SKM-1 treated with dmso at 0.1 percent for 144 hours (cell line): ENCODE measurements around the gene BCLAF1.
"Not testable (repeated sequence)": the region's sequence is repeated elsewhere in the genome, so short reads cannot be mapped to it uniquely, and the experiment has no call there.

Experiments used
- DNase-seq: peaks from one replicate; lab custom pipeline; 2025; ENCODE audit not compliant: unreplicated experiment; lab: John Stamatoyannopoulos, UW

Gene BCLAF1

DNA sequence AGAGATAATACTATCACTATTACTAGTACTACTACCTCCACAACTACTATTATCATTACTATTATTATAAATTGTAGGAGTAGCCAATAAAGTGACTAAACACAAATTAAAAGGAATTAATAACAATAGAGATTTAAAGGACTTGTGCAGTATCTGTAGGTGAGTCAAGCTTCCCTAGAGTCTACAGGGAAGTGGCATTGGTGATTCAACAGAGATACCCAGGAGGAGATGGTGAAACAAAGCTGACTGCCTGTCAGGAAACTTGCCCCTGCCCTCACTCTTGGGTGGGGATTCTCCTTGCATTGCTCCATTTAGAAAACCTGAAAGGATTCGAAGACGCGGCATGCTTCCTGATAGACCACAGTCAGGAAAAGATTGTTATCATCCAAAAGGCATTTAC, 23.3 kb upstream of the BCLAF1 start:
- DNase-seq: no peak

DNA sequence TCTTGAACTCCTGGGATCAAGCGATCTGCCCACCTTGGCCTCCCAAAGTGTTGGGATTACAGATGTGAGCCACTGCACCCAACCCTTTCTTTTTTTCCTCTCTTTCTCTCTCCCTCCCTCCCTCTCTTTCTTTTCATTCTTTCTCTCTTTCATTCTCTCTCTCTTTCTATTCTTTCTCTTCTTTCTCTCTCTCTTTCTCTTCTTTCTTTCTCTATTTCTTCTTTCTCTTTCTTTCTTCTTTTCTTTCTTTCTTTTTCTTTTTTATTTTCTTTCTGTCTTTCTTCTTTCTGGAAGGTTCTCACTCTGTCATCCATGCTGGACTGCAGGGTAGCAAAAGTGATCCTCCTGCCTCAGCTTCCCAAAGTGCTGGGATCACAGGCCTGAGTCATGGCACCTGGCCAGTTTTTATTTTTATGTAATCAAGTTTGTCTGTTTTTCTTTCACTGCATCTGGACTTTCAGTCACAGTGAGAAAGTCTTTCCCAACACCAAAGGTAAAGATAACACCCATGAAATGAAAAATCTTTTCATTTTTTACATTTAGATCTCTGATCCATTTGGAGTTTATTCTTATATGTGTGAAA, 20.2 kb upstream of the BCLAF1 start:
- no peak for DNase-seq

DNA sequence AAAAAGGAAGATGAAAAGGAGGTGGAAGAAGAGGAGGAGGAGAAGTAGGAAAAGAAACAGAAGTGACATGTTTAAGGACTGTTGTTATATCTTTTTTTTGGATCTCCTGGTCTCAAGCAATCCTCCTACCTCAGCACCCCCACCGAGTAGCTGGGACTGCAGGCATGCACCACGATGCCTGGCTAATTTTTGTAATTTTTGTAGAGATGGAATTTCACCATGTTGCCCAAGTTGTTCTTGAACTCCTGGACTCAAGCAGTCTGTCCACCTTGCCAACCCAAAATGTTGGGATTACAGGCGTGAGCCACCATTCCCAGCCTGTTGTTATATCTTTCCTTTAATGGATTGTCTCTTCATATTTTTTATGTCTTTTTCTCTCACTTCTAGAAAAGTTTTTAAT, 19.5 kb upstream of the BCLAF1 start:
- DNase-seq: no peak

DNA sequence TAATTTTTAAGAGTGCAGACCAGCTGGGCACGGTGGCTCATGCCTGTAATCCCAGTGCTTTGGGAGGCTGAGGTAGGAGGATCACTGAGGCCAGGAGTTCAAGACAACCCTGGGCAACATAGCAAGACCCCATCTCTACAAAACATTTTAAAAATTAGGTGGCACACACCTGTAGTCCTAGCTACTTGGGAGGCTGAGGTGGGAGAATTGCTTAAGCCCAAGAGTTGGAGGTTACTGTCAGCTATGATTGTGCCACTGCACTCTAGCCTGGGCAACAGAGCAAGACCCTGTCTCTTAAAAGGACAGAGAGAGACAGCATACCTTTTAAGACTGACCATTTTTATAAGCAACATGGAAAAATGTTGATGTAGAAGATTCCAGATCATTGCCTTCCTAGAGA, 18.8 kb upstream of the BCLAF1 start:
- DNase-seq: not testable (repeated sequence)

DNA sequence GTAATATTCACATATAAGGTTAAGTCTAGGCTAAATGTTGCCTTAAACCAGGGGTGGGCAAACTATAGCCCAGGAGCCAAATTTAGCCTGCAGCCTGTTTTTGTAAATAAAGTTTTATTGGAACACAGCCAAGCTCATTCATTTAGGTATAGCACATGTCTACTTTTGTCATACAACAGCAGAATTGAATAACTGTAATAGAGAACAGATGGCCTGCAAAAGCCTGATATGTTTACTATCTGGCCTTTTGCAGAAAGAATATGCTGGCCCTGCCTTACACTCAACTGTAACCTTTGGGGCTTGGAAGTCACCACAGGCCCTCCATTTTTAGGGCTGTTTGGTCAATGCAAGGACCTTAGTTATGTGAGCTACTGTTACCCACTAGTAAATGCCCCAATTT, 17.7 kb upstream of the BCLAF1 start:
- no peak for DNase-seq

DNA sequence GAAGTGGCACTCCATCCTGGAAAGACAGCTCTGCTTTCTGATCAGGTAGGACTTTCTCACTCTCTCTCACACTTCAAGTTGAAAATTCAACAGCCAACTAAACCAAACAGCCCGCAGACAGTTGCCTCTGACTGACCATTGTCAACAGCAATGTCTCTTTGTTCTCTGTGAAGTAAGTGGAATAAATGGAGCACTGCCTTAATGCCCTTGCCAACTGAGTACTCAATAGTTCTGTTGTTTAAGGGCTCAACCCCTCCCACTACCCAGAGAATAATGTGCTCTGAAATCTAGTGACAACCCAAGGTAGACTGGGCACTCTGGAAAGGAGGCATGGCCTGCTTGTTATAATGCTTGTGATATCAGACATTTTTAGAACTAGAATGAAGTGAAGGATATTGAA, 16.8 kb upstream of the BCLAF1 start:
- no peak for DNase-seq

DNA sequence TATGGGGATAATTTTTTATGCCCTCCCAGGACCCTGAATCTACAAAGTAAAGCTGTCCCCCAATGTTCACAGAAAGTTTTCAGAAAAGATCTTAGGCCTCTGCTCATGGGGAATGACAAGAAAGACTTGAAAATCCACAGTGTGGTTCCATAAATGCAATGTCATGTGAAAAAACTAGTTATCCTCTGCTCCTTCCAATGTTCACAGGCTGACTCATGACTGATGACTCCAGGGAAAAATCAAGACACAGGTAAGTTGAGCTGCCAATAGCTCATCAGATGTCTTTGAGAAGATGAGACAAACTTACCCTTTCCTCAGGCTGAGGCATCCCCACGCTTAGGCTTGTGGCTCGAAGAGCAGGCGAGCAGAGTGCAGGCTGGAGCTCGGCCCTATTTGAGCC, 14.8 kb upstream of the BCLAF1 start:
- no peak for DNase-seq

DNA sequence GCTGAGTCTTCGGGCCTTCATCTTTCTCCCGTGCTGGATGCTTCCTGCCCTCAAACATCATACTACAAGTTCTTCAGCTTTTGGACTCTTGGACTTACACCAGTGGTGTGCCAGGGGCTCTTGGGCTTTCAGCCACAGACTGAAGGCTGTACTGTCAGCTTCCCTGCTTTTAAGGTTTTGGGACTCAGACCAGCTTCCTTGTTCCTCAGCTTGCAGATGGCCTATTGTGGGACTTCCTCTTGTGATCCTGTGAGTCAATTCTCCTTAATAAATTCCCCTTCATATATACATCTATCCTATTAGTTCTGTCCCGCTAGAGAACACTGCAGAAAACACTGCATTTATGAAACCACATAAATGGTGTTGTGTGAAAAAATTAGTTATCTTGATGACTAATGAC, 13.9 kb upstream of the BCLAF1 start:
- no peak for DNase-seq

DNA sequence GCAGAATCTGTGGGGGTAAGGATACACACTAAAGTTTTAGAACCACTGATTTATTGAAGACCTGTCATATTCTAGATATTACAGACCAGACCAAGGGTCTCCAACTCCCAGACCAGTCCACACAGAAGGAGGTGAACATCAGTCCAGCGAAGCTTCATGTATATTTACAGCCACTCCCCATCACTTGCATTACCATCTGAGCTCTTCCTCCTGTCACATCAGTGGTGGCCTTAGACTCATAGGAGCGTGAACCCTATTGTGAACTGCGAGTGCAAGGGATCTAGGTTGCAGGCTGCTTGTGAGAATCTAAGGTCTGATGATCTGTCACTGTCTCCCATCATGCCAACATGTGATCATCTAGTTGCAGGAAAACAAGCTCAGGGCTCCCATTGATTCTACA, 5.0 kb upstream of the BCLAF1 start:
- no peak for DNase-seq

DNA sequence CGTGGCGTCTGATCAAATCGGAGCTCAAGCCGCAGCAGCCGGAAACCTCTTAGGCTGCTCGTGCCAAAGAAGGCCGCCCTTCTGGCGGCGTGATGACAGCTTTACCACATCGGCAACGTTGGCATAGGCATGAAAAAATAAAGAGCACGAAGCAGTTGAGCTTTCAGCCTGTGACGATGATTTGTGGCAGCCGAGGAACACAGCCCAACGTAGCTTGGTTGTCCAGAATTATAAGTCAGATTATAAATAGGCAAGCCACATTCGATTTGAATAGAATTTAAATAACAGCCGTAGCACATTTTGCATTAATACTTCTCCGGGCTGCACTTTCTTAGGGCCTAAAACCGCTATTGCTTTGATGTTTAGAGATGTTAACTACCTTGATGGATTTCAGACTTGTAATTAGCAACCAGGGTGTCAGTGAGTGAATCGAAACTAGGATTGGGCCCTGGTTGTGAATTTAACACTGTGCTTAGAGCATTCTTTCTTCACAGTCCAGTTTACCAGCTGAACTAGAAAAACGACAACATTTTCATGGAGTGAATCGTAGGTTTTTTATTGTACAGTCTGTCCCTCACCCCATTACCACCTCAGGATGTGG, 864 bp upstream of the BCLAF1 start:
- no peak for DNase-seq

DNA sequence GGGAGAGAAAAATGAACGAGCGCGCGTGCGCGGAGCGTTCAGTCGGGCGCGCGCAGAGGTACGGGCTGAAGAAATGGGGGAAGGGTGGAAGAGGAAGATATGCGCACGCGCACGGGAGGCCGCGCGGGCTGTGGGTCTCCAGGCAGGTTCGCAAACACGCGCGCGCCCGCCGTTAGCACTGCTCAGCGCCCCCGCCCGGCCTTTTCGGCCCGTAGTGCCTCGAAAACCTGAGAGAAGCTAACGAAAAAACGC, 393 bp downstream of the BCLAF1 start:
- peak; percentile 93 for DNase-seq

DNA sequence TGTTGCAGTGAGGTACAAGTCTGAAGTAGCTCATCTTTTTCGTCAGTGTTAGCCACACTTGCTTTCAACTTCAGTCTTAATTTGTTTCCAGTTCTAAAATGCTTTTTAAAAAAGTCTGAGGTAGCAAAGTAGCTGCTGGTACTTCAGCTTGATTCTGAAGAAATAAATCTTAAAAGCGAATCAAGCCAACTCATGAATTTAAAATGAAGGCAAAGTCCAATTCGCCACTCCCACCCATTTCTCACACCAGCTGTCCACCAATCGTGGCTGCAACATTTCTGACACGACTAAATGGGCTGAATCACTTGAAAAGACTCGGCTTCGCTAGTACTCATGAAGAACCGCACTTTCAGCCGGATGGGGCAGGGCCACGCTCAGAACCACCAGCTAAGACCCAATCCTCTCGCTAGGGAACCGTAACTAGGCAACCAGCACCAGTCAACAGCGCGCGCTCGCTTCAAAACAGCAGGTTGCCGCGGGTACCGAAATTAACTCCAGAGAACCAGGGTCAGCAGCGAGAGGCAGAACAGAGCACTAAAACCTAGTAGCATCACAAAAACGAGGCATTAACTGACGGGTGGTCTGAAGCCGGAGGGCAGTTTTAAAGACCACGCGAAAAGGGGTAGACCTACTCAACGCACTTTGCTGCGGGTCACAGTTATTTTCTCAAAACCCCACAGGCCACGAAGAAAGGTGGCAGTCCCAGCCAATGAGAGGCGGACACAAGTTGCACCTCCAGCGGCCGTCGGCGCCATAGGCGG, 900 bp downstream of the BCLAF1 start:
- peak; percentile 24 for DNase-seq

DNA sequence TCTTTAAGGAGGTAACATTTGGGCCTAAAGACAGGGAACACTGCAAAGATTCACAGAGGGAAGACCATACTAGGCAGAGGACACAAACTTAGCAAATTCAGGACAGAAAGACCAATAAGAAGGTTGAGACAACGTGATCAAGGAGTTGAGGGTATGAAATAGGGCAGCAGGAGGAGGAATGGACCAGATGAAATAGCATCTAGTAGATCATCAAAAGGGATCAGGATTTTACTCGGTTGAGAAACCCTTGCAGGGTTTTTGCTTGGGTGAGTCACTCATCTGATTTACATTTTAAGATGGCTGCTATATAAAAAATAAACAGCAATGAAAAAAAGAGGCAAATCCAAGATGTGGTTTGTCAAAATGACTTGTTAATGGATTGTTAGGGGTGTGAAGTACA, 4.7 kb downstream of the BCLAF1 start:
- DNase-seq: no peak

DNA sequence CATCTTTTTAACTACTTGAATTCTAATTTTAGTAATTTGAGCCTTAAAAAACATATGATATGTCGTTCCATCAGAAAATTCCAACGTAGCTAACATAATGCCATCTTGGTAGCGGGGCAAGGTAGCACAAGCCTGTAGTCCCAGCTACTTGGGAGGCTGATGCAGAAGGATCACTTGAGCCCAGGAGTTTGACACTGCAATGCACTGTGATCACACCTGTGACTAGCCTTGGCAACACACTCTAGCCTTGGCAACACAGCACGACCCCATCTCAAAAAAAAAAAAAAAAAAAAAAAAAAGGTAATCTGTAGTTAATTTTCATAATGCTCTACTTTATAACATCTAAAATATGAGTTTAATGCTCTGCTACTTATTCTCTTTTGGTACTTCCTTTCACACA, 6.7 kb downstream of the BCLAF1 start:
- no peak for DNase-seq

DNA sequence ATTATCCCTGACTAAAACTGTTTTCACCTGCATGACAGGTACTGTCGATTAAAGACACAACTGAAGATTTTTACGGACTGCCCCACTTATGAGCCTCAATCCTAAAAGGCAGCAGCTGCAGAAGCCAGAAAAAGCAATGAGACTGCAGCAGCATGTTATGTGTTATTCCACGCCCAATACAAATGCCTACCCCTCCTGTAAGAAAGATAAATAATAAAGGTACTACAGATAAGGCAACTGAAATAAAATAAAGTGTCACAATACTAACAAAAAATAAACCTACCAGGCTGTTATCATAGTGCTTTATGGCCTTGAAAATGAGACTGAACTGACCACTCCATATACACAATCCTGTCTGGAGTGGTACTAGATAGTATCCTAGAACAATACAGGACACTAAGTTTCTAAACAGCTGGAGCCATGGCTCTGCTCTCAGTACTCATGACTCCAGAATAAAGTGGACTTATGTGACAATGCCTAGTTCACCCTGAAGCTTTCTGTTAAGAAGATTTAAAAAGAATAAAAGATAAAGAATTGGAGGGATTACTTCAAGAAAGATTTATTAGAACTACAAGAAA, 9.5 kb downstream of the BCLAF1 start:
- no peak for DNase-seq

DNA sequence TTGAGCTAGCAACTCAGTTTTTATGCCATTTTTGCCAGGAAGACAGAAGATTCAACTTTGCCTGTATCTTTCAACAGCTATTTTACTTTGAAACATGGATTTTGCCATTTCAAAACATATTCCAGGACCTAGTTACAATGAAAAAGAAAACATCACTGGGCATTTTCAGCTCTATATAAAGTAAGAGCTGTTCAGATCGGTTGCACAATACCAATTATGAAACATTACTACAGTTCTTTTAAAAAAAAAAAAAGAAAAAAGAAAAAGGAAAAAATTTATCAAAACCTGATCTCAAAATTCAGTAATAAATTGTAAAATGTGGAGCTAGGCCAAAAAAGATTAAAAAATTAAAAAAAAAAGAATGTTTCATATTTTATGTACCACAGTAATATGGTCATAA, 15.6 kb downstream of the BCLAF1 start:
- no peak for DNase-seq

DNA sequence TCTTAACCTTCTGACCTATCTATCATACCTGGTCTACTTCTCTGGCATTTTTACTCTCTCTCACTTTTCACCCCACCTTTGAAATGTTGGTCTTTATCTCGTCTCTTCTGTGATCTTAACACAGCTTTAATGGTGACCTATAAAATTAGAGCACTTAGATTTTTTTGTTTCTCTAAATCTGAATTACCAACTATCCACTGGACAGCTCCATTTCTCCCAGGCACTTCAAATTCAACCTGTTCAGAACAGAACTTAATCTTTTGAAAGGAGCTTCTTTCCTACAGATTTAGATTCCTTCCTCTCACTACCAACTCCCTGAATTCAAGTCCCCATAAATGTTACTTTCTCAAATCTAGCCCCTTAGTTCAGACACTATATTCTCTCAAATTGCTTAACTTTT, 24.5 kb downstream of the BCLAF1 start:
- DNase-seq: no peak

DNA sequence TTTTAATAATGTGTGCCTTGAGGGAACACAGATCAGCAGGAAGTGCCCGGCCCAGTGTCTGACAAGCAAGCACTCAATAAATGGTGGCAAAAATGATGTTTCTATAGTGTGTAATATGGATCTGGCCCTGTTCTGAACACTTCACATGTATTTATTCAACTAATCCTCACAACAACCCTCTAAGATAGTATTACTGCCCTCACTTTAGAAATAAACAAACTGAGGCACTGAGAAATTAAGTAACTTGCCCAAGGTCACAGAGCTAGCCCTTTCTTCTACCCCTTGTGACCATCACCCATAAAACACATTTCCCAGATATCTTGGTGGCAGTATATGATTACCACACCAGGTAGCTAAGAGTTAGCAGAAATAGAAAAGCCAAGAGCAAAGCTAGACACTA, 26.7 kb downstream of the BCLAF1 start:
- no peak for DNase-seq

DNA sequence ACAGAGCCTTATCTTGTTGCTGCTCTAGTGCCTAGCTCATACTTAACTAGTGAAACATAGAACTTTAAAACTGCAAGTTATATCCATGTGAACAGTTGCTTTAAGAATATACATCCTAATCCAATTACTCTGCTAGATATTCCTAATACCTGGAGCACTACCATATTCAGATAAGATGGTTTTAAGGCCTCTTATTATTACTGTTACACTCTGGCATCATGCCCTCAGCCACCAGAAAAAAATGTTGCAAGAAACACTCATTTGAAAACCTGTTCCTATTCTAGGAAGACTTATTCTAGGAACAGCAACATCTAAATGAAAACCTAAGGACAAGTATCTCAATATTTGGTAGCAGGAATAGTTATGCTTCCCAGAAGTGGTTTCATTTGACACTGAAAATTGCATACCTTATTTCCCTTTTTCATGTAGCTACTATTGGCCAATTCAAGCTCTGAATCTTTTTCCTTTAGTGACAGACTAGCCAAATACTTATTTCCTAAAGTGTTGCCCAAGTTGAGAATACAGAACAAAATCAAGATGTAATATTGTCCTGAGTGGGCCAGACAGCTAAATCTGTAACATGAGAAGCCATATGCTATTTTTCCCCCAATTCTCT, 34.7 kb downstream of the BCLAF1 start:
- DNase-seq: no peak

DNA sequence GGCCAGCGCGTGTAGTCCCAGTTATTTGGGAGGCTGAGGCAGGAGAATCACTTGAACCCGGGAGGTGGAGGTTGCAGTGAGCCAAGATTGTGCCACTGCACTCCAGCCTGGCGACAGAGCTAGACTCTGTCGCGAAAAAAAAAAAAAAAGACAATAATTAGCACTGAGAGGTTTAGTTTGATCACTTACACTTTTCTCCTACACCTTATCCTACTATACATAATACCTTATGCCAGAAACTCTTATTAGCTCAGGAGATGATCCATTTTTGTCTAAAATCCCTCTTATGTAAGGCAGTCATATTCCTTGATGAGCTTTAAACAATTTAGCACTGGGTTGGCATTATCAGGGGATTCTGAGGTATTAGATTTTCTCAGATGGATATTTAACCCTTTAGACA, 35.9 kb downstream of the BCLAF1 start:
- no peak for DNase-seq

DNA sequence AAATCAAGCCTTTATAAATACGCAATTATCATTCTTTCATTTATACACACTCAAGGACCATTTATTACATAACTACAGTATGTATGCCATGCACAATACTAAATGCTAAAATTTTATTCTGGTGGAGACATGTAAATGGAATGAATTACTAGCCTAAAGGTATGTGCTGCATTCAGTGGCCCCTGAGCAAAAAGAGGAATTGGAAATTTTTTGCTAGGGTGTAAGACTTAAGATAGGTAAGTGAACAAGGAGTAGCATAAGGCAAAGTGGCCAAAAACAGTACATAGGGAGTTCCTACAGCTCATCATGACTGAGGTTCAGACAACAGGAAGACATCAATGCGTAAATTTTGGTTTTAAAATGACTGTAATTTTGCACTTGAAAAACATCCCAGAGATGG, 37.2 kb downstream of the BCLAF1 start:
- DNase-seq: no peak

DNA sequence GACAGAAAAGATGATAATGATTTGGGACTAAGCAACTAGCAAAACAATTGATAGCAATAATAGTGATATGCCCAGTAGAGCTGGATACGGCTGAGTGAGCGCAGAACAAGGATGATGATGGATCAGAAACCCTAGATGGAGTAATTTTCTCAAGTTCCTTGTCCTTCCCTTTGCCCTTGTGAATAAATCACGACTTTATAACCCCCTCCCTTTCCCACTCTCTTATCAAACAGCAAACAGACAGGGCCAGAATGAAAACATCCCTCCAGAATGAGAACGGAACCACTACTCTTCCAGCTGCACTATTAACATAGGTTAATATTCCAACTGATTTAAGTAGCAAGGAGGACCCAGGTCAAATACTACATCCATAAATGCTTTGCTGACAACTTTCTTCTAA, 38.3 kb downstream of the BCLAF1 start:
- no peak for DNase-seq
